GM19395 (cell line): ENCODE results near the gene MGST1.
"Not testable (repeated sequence)": the region's sequence is repeated elsewhere in the genome, so short reads cannot be mapped to it uniquely, and the experiment has no call there.

Source experiments
- ATAC-seq: cut with Tn5 transposase; IDR thresholded peaks from one replicate; pipeline ENCODE4 v1.9.1; 2021; ENCODE audit warnings: mild to moderate bottlenecking, moderate library complexity; ENCODE audit not compliant: unreplicated experiment

MGST1 gene

DNA sequence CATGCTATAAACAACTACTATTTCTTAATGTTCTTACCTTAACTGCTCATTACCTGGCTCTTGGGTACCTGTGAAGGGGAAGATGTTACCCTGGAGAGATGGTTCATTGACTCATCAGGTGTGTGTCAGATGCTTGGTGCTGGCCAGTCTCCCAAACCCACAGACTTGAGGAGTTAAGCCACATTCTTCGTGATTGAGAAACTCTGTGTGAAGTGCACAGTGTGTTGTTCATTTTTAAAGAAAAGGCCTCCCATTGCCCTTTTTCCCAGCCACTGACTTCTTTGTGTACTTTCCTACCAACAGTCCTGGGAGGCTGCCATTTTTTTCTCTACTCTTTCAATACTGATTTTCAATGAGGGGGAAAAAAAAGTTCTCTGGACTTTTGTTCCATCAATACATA is 3.2 kb downstream of the MGST1 start:
- ATAC-seq = no peak

DNA sequence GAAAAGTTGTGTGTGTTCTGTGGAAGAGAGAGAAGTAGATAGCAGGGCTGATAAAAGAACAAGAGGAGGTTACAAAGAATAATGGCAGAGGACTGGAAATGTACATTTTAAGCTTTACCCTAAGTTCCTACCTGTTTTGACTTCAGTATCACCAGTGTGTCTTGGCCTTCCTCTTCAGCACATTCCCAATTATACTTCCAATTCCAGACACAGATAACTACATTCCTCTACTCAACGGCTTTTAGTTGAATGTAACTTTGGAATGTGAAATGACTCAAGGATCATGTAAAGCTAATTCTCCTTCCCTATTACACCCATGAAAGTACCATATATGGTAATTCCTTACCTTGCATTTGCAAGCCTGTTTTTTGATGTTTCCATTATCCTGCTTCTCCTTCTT is 5.0 kb downstream of the MGST1 start:
- ATAC-seq = no peak

DNA sequence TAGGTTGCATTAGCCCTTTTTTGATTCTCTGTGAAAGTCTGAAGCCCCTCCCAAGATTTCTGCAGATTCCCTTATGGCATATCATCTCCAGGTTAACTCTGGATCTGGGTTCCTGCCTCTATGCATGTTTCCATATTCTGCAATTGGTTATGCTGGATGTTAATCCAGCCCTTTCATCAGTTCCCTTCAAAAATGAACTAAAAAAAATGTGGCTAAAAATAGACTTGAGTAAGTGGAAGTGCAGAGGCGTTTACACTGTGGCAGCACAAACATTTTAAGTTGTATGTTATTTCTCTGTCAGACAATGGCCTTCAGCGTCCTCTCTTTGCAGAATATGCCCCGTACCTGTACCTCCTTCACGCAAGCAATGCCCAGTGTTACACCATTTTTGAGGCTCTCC is 11.4 kb downstream of the MGST1 start:
- ATAC-seq = no peak

DNA sequence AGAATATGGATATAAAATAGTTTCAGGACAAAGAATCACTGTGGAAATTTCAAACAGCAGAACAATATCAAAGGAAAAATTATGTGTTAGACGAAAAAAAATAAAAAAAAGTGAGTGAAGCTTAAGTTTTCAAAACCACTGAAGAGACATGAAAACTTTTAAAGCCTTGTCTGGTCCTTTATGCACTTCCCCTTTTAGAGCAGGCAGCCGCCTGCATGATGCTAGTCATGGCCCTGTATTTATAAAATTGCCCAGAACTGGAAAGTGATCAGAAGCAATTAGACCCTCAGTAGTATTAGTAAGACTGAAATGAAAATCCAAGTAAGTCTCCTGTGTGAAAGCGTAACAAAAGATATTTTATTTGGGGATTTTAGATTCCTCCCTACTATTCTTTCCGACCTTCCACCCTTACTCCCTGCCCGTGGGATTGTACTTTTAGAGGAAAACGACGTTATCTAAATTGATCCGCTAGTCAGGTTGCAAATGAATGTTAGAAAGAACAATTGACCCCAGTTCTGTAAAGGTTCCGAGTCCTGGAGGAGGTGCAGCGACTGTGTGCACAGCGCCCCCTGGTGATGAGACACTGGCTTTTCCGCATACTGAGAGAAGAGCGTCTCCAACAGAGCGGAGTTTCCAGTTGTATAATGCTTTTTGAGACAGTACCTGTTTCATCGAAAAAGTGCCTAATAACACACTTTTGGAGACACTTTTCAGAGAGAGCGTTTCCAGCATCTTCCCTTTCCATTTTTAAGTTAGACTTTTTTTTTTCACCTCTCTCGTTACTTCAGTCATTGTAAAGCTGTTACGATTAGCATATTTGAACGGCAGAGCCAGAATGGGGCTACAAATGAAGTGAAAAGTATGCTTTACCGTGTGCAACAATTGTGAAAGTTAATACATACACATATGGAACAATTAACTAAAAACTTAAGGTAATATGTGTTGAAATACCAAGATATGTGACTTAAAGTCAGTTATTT is 12.4 kb downstream of the MGST1 start:
- ATAC-seq = peak; percentile 58

DNA sequence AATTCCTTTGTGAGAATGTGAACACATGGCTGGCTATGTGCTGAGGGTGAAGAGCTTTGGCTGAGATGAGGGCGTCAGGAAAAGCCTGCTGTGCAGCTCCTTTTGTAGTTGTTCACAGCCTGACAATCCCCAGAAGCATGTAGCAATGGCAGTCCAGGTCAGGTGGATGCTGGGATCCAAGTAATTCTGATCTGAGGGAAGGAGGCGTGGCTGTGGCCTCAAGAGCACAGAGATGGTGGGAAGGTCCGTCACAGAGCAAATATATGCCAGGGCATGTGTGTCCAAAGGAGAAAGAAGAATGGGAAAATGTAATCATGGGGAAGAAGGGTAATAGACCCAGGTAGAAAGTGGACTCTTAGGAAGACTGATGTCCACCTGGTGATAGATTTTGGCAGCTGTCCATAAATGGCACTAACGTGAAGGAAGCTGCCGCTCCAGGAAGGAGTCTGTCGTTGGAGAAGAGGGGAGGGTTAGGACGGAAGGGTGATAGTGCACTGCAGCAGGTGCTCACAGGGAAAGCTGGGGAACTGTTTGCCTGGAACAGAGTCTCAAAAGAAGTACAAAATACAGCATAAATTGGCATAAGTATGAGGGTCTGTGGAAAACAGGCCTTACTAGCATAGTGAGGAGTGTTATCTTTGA is 13.8 kb downstream of the MGST1 start:
- ATAC-seq = no peak

DNA sequence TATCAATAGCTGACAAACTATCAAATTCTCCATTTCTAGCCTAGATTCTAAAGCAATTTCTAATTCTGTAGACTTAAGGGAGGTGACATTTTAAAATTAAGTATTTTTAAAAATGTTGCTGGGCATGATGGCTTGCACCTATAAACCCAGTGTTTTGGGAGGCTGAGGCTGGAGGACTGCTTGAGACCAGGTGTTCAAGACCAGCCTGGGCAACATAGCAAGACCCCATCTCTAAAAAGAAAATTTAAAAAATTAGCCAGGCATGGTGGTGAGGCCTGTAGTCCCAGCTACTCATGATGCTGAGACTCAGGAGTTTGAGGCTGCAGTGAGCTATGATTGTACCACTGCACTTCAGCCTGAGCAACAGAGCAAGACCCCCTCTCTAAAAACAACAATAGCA is 15.1 kb downstream of the MGST1 start:
- no peak for ATAC-seq

DNA sequence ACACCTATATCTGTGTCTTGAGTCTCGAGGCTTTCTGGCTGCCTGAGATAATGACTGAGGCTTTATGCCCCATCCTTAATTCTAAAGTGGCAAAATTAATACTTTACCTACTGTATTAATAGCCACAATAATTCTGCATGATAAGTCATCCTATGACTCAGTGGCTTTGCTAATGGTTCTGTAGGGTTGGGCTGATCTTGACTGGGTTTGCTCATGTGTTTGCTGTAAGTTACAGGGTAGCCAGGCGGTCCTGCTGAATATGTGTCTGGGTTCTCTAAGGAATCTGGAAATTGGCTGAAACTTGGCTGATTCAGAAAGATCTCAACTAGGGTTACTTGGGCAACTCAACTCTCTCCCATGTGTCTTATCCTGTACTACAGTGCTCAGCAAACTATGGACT is 21.7 kb downstream of the MGST1 start:
- no peak for ATAC-seq

DNA sequence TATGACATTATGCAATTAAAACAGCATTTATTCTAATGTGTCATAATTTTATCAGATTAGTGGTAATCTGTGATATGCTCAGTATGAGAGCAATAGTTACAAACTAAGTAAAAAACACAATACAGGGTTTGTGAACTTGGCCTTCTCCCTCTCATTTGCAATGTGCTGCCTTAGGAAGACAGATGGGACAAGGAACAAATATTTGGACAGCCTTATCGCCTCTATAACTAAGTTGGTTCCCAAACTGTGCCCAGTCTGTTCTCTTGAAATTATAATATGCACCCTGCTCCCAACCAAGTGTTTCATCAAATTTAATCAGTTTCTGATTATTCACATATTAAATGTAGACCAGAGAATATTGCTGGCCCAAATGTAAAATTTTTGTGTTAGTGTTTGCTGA is 22.7 kb downstream of the MGST1 start:
- ATAC-seq = no peak

DNA sequence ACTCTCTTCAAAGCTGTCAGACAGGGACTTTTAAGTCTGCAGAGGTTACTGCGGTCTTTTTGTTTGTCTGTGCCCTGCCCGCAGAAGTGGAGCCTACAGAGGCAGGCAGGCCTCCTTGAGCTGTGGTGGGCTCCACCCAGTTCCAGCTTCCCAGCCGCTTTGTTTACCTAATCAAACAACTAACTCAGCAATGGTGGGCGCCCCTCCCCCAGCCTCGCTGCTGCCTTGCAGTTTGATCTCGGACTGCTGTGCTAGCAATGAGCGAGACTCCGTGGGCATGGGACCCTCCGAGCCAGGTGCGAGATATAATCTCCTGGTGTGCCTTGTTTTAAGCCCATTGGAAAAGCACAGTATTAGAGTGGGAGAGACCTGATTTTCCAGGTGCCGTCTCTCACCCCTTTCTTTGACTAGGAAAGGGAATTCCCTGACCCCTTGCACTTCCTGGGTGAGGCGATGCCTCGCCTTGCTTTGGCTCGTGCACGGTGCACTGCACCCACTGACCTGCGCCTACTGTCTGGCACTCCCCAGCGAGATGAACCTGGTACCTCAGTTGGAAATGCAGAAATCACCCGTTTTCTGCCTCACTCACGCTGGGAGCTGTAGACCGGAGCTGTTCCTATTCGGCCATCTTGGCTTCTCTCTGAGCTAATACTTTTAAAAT is 35.3 kb downstream of the MGST1 start:
- ATAC-seq = not testable (repeated sequence)

DNA sequence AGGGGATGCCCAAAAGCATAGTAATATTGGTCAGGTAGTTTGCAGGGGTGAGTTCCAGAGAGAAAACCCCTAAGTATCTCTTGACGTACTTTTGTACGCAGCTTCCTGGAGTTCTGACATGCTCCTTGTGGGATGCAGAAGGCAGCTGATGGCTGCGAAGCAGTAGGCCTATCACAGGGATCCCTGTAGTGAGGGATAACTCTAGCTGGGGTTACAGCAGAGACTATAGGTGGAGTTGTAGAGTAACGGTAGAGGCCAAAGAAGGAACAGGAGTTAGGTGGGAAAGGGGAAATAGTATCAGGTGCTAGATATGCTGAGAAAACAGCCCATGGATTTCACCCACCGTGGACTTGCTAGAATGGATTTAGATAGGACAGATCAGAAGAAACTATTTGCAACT is 37.3 kb downstream of the MGST1 start:
- no peak for ATAC-seq

DNA sequence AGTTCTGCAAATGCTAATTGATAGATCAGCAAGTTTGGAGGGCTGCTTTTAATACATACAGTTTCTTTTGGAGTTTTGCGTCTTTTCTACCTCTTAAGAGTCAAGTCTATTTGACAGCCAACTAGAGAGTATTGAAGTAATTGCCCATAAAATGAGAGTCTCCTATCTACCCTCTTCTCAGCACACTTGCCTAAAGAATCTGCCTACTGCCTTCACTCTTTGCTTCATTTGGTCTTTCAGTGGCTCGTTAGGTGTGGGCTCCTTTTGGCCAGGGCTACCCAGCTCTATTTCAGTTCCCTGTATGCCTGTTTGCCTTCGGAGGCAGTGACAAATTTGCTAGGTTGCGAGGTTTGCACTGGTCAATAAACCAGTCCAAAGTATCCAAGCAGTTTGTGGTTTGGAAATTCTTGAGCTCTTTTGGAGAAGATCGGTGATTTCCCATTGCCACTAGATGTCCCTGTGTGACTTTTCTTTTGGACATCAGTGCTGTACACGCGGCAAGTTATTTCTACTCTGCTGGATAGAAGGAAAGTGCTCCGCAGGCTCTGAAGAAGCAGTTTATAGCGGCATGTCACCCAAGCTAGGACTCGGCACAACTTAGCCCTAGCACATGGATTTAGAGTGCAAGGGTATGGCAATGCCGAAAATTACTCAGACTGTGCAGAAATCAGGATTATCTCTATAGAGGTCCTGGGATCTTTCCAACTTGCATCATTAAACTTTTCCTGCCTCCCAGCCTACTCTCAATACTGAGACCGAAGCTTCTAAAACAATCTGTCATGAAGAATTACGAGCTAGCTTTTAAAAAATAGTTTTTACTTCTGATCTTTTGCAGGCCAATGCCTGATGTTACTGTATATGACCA is 38.6 kb downstream of the MGST1 start:
- ATAC-seq = no peak

DNA sequence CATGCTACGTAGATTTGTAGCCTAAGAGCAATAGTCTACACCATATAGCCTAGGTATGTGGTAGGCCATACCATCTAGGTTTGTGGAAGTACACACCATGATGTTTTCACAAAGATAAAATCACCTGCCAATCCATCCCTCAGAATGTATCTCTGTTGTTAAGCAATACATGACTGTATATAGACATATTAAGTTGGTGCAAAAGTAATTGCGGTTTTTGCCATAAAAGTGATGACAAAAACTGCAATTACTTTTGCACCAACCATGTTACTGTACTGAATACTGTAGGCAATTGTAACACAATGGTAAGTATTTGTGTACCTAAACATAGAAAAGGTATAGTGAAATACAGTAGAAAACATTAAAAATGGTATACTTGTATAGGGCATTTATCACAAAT is 40.5 kb downstream of the MGST1 start:
- ATAC-seq = no peak

DNA sequence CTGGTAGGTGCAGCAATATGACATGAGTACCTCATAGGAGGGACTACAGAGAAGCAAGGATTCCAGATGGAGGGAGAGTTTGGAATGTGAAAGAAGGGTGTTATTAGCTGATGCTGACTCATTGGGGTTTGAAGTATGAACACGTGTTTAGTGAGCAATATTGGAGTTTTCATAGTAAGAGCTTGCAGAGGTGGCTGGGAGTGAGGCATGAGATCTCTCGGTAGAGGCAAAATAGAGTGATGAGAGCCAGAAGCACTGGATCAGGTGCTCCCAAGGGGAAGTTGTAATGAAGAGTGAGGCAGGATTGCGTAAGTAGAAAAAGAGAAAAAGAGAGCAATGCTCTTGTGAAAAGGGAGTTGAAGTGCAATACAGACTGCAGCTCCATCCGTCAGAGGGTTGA is 42.1 kb downstream of the MGST1 start:
- ATAC-seq = no peak

DNA sequence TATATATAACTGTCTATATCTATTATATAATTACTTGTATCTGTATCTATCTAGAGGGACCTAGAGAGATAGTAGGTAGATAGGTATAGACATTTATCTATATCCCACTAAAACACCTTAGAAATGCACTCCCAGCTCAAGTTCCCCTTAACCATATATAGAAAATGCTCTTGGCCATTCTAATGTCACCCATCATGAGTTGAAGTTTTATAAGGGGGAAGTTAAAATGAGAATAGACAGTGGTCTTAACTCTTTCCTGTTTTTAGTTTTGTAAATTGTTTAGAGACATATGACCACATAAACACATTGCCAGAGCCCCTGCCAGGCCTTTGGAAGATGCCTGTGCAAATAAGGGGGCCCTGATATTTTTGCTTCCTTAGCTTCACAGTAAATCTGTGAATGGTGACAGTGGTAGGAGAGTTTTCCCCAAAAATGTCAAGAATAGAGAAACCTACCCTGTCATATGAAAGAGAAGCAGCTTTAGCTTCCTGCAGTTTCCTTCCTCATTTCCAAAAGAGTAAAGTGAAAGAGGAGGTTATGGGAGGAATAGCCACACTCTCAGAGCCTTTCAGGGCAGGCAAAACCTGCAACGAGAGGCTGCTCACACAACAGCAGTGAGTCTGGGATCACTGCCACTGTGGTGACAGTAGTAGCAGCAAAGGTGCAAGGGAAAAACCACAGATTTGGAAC is 45.5 kb downstream of the MGST1 start:
- no peak for ATAC-seq

DNA sequence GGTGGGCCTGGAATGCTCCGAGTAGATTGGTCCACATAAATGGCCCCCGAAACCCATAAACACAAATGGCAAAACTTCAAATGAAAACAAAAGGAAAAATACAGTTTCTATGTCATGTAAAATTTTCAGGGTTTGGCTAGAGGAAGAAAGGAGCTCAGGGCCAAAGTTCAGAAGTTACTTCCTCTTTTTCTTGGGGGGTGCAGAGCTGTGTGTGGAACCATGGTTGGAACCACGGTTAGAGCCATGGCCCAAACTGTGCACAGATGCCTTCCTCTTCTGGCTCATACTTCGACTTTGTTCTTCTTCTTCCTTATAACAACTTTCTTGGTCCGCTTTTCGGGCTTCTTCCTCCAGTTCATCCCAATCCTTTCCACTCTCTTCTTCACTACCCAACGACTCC is 51.7 kb downstream of the MGST1 start:
- ATAC-seq = no peak

DNA sequence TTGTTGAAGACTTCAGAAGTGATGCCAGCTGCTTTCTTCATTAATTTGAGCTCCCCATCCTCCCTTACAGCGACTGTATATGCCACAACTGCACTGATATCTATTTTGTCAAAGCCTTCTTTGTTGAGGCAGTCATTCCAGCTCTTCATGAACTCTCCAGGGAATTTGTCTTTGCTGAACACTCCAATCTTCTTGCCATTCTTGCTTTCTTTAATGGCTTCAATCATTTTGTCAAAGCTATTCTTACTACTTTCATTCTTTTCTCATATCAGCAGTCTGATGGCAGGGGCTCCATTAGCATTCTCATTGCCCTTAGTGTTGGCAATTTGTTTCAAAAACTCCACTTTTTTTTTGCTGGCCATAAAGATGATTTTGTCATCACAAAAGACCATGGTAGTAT is 54.4 kb downstream of the MGST1 start:
- ATAC-seq = not testable (repeated sequence)

DNA sequence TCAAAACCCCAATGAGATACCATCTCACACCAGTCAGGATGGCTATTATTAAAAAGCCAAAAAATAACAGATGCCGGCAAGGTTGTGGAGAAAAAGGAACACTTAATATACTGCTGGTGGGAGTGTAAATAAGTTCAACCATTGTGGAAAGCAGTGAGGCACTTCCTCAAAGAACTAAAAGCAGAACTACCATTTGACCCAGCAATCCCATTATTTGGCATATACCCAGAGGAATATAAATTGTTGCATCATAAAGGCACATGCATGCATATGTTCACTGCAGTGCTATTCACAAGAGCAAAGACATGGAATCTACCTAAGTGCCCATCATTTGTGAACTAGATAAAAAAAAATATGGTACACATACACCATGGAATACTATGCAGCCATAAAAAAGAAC is 59.9 kb downstream of the MGST1 start:
- ATAC-seq = no peak
